HEK293T (cell line): Measurements from ENCODE around the gene GFRA4.

ENCODE experiments used
- ARNT ChIP-seq: fragments of 450-650 bp; IDR thresholded peaks from 2 replicates; pipeline ENCODE4 v1.6.1; 2017; ENCODE audit warnings: mild to moderate bottlenecking
- BHLHE40 ChIP-seq: fragments of 450-650 bp; IDR thresholded peaks from 2 replicates; pipeline ENCODE4 v1.6.1; 2016; ENCODE audit warnings: mild to moderate bottlenecking, moderate library complexity, borderline replicate concordance
- CTBP1 ChIP-seq: fragments of 450-650 bp; IDR thresholded peaks from 2 replicates; pipeline ENCODE4 v1.6.1; 2016; ENCODE audit warnings: borderline replicate concordance
- ELF4 ChIP-seq: fragments of 450-650 bp; IDR thresholded peaks from 2 replicates; pipeline ENCODE4 v1.6.1; 2017; ENCODE audit warnings: antibody characterized with exemption
- FOXA1 ChIP-seq: fragments of 450-650 bp; IDR thresholded peaks from 2 replicates; pipeline ENCODE4 v1.6.1; 2016; ENCODE audit warnings: mild to moderate bottlenecking
- FOXK2 ChIP-seq: fragments of 450-650 bp; IDR thresholded peaks from 2 replicates; pipeline ENCODE4 v1.6.1; 2016; ENCODE audit warnings: mild to moderate bottlenecking
- FOXM1 ChIP-seq: fragments of 450-650 bp; IDR thresholded peaks from 2 replicates; pipeline ENCODE4 v1.6.1; 2017; ENCODE audit warnings: mild to moderate bottlenecking, borderline replicate concordance
- L3MBTL2 ChIP-seq: fragments of 450-650 bp; conservative IDR thresholded peaks from 2 replicates; pipeline ENCODE4 v1.6.1; 2016; ENCODE audit warnings: mild to moderate bottlenecking
- LEF1 ChIP-seq: fragments of 450-650 bp; IDR thresholded peaks from 2 replicates; pipeline ENCODE4 v1.6.1; 2017; ENCODE audit warnings: mild to moderate bottlenecking, borderline replicate concordance
- NFRKB ChIP-seq: fragments of 450-650 bp; IDR thresholded peaks from 2 replicates; pipeline ENCODE4 v1.6.1; 2016; ENCODE audit warnings: mild to moderate bottlenecking, moderate library complexity
- SP1 ChIP-seq: fragments of 450-650 bp; IDR thresholded peaks from 2 replicates; pipeline ENCODE4 v1.6.1; 2017
- SUZ12 ChIP-seq: fragments of 450-650 bp; IDR thresholded peaks from 2 replicates; pipeline ENCODE4 v1.6.1; 2016; ENCODE audit warnings: mild to moderate bottlenecking
- TARDBP ChIP-seq: fragments of 450-650 bp; IDR thresholded peaks from 2 replicates; pipeline ENCODE4 v1.6.1; 2016
- TF ChIP-seq, protein P1 (sequence below): fragments of 450-650 bp; IDR thresholded peaks from 2 replicates; pipeline ENCODE4 v1.6.1; 2016

DNA sequence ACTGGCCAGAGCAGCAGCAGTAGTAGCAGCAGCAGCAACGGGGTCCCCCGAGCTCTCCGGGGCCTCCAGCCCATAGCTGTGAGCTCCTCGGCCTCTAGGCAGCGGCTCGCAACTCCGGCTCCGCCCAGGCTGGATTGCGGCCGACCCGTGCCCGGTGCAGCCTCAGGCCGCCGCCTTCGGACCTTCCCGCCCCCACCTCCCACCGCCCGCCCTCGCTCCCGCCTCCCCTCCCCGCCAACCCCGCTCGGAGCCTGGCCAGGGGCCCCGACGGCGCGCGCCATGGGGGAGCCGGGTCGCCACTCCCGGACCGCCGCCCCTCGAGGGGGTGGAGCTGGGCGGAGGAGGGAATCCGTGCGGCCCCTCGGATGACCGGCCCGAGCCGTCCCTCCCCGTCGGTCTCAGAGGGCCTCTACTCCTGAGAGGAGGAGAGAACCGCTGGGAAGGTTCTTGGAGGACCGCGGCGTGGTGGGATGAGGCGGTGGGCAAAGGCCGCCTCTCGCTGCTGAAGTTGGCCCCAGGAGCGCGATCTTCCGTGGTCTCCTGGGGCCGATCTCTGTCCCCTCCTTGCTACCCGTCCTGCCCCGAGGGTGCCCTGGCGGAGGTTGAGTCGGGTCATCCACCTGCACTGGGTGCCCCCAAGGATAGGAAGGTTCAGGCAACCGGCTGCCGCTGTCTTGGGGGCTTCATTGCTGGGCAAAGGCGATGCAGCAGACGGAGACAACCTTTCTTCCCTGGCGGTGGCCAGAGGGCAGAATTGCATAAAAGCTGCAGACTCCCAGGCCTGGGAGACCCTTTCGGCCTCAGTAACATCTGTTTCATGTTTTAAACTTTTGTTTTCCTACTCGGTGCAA is 19.0 kb upstream of the GFRA4 start, which contains the start of gene ADAM33:
- TF ChIP-seq SP1 (no peak), FOXM1 (no peak), FOXA1 (no peak), ELF4 (no peak), NFRKB (no peak), ARNT (no peak), SUZ12 (no peak), L3MBTL2 (no peak), TARDBP (no peak), LEF1 (no peak), CTBP1 (no peak), BHLHE40 (no peak), FOXK2 (no peak)
- TF ChIP-seq, protein P1, sequence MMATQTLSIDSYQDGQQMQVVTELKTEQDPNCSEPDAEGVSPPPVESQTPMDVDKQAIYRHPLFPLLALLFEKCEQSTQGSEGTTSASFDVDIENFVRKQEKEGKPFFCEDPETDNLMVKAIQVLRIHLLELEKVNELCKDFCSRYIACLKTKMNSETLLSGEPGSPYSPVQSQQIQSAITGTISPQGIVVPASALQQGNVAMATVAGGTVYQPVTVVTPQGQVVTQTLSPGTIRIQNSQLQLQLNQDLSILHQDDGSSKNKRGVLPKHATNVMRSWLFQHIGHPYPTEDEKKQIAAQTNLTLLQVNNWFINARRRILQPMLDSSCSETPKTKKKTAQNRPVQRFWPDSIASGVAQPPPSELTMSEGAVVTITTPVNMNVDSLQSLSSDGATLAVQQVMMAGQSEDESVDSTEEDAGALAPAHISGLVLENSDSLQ: no peak
